Measurements from ENCODE around the gene TPGS2. TPM values are rescaled to one million over a fixed set of nuclear protein-coding genes. Genes with fewer than 3 reads are reported as not detected.

The TPGS2 gene
- total RNA-seq, 2 experiments from 2014 or later = 44.8 to 55.1 TPM

DNA sequence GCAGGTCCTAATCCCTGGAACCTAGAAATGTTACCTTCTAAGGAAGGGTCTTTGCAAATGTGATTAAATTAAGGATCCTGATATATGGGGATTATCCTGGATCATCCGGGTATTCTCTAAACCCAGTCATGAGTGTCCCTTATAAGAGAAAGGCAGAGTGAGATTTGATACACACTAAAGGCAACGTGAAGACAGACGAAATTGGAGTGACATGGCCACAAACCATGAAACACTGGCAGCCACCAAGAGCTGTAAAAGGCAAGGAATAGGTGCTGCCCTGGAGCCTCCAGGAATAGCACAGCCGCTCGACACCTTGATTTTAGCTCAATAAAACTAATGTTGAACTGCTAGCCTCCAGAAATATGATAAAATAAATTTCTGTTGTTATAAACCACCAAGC is 45.0 kb downstream of the TPGS2 start:
- ChIA-PET CTCF (ENCODE audit: unreplicated experiment) (no interaction called here), POLR2A (no interaction called here)
- no peak for DNase-seq (ENCODE audit: low spot score)
- no peaks in the 10 kb centered on the region for H3K36me3 ChIP-seq (ENCODE audit: insufficient read depth, low read length)
- no peaks in the 10 kb centered on the region for H3K9me2 ChIP-seq (ENCODE audit: insufficient read depth, low read length)
- H3K27ac ChIP-seq (ENCODE audit: low read depth, low read length, poor library complexity, severe bottlenecking) = no peak overlapping the region
- H3K4me2 ChIP-seq (ENCODE audit: low read length) = no peak overlapping the region
- intact Hi-C loops (cut with micrococcal nuclease; ENCODE audit: unreplicated experiment) = no loop called here
- TF ChIP-seq CTCF (conservative IDR thresholded peaks at IDR 0.05; ENCODE audit: low read length) (no peak), EZH2phosphoT487 (IDR thresholded peaks at IDR 0.05; ENCODE audit: borderline replicate concordance, low read depth, low read length) (no peak)
- BruUV-seq (replicated peaks) = no TSS peak
- H3K9me3 ChIP-seq (ENCODE audit: low read length) = no peaks in the 10 kb centered on the region
- H4K20me1 ChIP-seq (ENCODE audit: insufficient read depth, low read length) = no peaks in the 10 kb centered on the region
- H3K4me1 ChIP-seq (ENCODE audit: insufficient read depth, low read length, poor library complexity, severe bottlenecking) = no peaks in the 10 kb centered on the region
- H3K4me3 ChIP-seq (ENCODE audit: low read depth, low read length, poor library complexity, severe bottlenecking) = no peak overlapping the region
- no peak overlapping the region for H2AFZ ChIP-seq (ENCODE audit: low read length)
- no peaks in the 10 kb centered on the region for H3K79me2 ChIP-seq (ENCODE audit: insufficient read depth, low read depth, low read length)

DNA sequence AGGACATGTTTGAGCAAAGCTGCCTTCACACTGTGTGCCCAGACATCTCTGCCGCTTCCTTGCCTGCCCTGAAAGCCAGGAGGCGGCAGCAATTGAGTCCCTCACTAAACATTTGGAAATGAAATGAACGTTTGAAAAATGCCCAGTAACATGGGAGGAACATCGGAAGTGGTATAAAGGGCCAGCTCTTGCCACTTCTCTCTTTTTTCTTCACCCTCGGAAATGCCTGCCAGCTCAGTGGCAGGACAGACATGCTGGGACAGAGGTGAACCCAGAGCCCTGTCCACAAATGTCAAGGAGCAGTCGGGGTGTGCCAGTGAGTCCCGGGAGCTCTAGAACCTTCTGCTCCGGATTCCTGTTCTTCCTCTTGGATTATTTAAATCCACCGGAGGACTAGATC is 46.1 kb downstream of the TPGS2 start:
- TF ChIP-seq CTCF (conservative IDR thresholded peaks at IDR 0.05; ENCODE audit: low read length) (no peak), EZH2phosphoT487 (IDR thresholded peaks at IDR 0.05; ENCODE audit: borderline replicate concordance, low read depth, low read length) (no peak)
- Histone ChIP-seq H3K4me3 (ENCODE audit: low read depth, low read length, poor library complexity, severe bottlenecking) (no peak overlapping the region), H4K20me1 (ENCODE audit: insufficient read depth, low read length) (no peaks in the 10 kb centered on the region), H3K9me3 (ENCODE audit: low read length) (no peaks in the 10 kb centered on the region), H3K4me2 (ENCODE audit: low read length) (no peak overlapping the region), H3K36me3 (ENCODE audit: insufficient read depth, low read length) (no peaks in the 10 kb centered on the region), H3K4me1 (ENCODE audit: insufficient read depth, low read length, poor library complexity, severe bottlenecking) (no peaks in the 10 kb centered on the region), H3K9me2 (ENCODE audit: insufficient read depth, low read length) (no peaks in the 10 kb centered on the region), H3K79me2 (ENCODE audit: insufficient read depth, low read depth, low read length) (no peaks in the 10 kb centered on the region), H2AFZ (ENCODE audit: low read length) (no peak overlapping the region), H3K27ac (ENCODE audit: low read depth, low read length, poor library complexity, severe bottlenecking) (no peak overlapping the region)
- ChIA-PET CTCF (ENCODE audit: unreplicated experiment) (no interaction called here), POLR2A (no interaction called here)
- no peak for DNase-seq (ENCODE audit: low spot score)
- intact Hi-C loops (cut with micrococcal nuclease; ENCODE audit: unreplicated experiment) = no loop called here
- BruUV-seq (replicated peaks) = no TSS peak

DNA sequence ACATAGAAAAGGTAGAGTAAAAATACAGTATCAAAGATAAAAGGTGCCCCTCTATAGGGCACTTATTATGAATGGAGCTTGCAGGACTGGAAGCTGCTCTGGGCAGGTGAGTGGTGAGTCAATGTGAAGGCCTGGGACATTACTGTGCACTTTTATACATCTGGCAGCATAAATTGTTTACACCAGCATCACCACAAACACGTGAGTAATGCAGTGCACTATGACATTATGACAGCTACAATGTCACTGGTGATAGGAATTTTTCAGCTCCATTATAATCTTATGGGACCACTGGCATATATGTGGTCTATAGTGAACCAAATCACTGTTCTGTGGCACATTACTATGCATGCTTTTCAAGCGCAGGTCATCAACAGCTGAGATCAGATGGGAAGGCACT is 48.1 kb downstream of the TPGS2 start:
- H3K4me2 ChIP-seq (ENCODE audit: low read length) = no peak overlapping the region
- H3K79me2 ChIP-seq (ENCODE audit: insufficient read depth, low read depth, low read length) = no peaks in the 10 kb centered on the region
- no peak for DNase-seq (ENCODE audit: low spot score)
- H3K4me3 ChIP-seq (ENCODE audit: low read depth, low read length, poor library complexity, severe bottlenecking) = no peak overlapping the region
- H3K27ac ChIP-seq (ENCODE audit: low read depth, low read length, poor library complexity, severe bottlenecking) = no peak overlapping the region
- H3K36me3 ChIP-seq (ENCODE audit: insufficient read depth, low read length) = no peaks in the 10 kb centered on the region
- no peaks in the 10 kb centered on the region for H4K20me1 ChIP-seq (ENCODE audit: insufficient read depth, low read length)
- ChIA-PET POLR2A (no interaction called here), CTCF (ENCODE audit: unreplicated experiment) (no interaction called here)
- intact Hi-C loops (cut with micrococcal nuclease; ENCODE audit: unreplicated experiment) = no loop called here
- no peaks in the 10 kb centered on the region for H3K9me3 ChIP-seq (ENCODE audit: low read length)
- no peaks in the 10 kb centered on the region for H3K9me2 ChIP-seq (ENCODE audit: insufficient read depth, low read length)
- no peaks in the 10 kb centered on the region for H3K4me1 ChIP-seq (ENCODE audit: insufficient read depth, low read length, poor library complexity, severe bottlenecking)
- H2AFZ ChIP-seq (ENCODE audit: low read length) = no peak overlapping the region
- TF ChIP-seq CTCF (conservative IDR thresholded peaks at IDR 0.05; ENCODE audit: low read length) (no peak), EZH2phosphoT487 (IDR thresholded peaks at IDR 0.05; ENCODE audit: borderline replicate concordance, low read depth, low read length) (no peak)
- BruUV-seq (replicated peaks) = no TSS peak

Data from OCI-LY7 (cell line).